NCI-H2196 treated with DMSO at 0.1 percent for 48 hours (cell line): Measurements from ENCODE around the gene TMEM181.
"Not testable (repeated sequence)": the region's sequence is repeated elsewhere in the genome, so short reads cannot be mapped to it uniquely, and the experiment has no call there.

Experiments
- DNase-seq: peaks from one replicate; lab custom pipeline; 2025; ENCODE audit not compliant: unreplicated experiment; lab: John Stamatoyannopoulos, UW

Gene TMEM181

DNA sequence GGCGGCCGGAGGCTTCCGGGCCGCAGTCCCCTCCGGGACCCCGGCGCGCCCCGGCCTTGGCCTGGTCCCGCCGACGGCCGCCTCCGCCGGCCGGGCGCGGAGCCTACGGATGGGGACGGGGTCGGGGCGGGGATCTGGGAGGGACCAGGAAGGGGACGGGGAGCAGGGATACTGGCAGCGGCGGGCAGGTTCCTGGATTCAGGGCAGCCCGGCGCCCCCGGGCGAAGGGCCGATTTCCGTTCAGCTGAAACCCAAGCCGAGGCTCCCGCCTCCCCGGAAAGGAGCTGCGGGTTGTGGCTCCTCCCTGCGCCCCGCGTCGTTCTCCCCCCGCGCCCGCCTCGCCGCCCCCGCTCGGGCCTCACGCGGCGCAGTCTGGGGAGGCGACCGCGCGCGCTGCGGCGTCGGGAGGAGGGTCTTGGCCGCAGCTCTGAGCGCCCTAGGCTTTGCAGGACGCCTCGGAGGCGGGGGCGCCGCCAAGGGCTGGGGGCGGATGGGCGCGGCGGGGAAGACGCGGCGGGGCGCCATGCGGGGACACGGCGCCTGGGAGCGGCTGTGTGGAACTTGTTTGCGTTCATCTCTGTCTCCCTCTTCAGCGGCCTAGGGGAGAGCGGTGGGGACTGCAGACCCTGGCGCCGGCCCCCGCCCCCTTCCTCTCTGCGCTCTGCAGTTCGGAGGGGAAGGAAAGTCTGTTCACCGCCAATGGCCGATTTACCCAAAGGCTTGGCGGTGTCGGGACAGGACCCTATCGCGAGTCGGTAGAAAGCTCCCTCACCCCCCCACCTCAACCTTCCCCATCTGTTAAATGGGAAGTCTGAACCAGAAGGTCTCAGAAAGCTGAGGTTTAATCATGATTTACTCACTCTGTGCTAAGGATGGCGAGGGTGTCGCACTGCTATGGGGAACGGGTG lies 22.7 kb upstream of the TMEM181 start:
- peak; percentile 49 for DNase-seq

DNA sequence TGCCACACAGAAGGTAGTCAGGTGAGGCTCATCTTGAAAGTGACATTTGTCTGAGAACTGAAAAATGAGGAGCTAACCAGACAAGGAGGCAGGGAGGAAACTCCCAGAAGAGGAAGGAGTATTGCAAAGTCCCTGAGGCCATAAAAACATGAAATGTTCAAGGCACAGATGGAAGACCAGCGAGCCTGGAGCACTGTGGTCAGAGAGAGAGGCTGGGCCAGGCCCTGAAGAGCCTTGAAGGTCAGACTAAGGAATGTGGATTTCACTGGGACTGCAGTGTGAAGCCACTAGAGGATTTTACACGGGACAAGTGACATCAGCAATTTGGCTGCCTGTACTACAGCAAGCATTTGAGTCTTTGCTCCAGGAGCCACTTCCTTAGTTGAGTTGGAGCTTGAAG lies 21.1 kb upstream of the TMEM181 start:
- DNase-seq: no peak

DNA sequence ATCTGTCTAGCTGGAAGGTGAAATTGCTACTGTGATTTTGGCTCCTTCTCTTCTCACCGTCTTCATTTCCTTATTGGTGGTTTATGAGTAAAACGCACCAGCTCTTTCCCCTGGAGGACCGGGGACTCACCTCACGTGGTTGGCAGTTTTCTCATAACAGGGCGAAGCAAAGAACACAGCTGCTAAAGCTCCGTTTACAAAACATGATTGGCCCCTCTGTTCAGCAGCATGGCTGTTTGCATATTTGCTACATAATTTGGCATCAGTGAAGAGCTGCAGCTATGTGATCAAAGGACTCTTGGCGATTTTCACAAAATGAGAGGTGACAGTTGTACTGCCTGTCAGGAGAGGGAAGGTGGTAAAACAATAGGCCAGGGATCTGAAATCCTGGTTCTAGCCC lies 20.5 kb upstream of the TMEM181 start:
- no peak for DNase-seq

DNA sequence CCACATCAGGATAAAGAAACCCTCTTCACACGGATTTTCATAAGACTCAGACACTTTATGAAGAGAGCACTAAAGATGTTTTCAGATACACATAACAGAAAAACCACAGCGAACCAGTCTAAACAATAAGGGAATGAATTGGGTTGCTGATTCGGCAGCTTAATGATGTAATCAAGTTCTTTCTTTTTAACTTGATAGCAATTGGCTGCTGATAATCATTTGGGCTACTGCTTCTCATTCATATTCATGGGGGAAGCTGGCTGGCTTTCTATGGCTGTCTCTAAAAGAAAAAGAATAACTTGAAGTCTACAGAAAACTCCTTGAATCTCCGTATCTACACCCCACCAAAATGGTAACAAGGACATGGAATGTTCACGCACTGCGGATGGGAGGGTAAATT lies 20.0 kb upstream of the TMEM181 start:
- DNase-seq: no peak

DNA sequence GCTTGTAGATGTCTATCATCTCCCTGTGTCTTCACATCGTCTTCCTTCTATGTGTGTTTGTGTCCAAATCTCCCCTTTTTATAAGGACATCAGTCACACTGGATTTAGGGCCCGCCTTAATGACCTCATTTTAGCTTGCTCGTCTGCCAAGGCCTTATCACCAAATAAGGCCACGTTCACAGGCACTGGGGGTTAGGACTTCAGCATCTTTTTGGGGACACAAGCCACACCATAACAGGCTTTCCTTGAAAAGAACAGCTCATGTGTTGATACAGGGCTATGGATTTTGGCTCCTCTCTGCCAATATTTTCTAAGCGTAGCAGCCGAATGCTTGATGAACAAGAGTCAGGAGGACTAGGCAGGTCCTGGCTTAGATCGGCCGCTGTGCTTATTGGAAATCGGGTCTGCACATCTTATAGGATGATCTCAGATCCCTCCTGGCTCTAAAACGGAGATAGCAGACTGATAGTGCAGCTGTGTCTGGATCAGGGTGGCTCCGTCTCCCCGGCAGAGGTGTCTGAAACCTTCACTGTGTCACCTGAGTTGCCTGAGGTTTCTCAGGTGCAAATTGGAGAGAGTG lies 16.2 kb upstream of the TMEM181 start:
- no peak for DNase-seq

DNA sequence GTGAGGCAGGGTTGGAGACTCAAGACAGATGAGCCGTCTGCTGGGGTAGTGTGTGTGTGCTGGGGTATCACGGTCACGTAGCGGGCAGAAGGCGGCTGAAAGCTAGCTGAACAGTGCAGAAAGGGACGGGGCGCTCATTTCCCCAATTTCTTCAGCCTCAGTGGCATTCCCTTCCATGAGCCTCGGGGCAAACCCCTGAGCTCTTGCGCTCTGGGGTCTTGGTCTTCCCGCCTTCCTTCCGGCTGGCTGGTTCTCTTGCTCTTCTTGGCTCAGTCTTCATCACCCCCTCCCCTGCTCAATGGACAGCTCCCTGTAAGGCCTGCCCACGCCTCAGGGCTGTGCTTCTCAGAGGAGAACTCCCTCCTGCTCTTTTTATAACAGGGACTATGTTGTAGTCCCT lies 15.5 kb upstream of the TMEM181 start:
- no peak for DNase-seq

DNA sequence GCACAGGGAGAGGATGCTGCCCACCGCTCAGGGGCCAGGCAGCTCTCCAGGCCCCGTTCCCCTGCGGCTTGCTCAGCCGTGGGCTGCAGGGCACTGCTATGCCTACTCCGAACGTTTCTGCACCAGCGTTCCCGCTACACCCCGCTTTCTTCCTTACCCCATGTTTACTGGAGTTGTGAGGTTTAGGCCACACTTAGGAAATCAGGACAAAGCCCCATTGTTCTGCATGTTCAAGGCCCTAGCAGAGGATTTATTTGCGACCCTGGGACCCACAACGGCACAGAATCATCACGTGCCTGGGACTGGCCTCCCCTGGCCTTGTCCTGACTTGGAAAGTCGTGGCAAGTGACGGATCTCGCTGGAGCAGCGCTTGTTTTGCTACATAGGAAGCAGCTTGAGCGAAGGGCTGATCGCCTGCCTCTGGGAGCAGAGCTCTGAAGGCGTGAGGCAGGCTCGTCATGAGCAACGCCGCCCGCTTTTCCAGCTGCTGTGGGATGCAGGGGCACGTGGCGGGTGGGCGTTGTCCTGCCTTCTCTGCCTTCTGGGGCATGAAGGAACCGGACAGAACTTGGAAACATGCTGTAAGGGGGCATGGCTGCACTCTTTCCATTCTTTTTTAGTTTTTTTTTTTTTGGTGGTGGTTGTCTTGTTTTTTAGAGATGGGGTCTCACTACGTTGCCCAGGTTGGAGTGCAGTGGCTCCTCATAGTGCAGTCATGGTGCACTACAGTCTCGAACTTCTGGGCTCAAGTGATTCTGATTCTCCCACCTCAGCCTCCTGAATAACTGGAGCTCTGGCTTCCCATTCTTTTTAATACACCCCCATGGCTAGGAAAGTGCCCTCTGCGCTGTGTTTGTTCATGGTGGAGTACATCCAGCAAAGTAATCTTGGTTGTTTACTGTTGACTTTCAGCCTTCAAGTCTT lies 14.6 kb upstream of the TMEM181 start:
- DNase-seq: no peak

DNA sequence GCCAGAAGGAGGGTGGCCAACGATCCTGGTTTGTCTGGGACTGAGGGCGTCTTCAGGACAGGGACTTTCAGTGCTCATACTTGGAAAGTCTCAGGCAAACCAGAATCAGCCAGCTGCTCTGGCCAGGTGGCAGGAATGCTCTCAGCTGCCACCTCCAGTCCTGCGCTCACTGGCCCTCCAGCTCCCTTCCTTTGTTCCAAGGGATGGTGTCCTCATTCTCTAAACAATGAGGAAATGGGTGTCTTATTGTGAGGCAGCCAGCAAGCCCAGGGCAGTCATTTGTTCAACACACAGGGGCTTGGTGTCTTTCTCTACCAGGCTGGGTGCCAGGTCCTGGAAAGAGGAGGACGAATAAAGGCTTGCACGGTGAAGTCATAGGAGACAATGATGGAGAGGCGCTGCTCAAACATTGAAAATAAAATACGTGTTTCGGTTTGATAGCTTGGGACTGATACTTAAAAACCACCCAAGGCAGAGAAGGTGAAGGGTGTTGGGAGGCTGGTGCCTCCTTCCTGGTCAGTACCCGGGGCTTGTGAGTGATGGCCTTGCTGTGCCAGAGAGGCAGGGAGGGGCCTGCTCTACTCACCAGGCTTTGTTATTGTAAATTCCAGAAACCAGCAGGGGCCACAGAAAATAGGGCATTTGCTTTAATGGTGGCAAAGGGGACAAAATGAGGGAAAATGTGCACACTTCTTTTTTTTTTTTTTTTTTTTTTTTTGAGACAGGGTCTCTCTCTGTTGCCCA lies 11.3 kb upstream of the TMEM181 start:
- DNase-seq: peak; percentile 78

DNA sequence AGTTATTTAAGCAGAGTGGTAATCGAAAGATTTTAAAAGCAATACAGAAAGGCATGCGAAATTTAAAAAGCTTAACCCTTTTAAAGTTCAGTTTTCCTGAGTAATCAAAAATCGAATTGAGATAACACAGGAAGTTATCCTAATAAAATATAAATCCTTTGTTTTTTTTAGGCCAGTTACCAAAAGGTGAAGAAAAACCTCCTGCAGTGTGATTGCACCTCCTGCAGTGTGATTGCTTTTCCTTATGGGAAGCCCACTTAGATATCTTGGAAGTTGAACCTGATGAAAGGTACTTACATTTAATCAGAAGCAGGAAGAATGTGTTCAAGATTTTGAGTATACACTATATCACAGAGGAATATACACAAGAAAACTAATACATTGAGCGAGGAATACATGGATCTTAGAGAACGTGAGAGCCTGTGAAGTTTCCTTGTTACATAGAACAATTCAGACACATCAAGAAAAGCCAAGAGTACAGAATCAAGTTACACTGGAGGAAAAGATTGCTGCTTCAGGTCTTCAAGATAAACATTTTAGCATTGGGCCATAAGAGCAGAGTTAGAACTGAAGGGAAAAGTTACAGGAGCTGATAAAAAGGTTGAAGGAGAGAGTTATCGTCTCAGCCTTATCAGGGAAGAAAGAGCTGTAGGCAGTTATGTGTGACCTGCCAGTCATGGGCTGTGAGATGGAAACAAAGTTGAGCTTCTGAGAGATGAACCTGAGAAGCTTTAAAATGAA lies 7.7 kb upstream of the TMEM181 start:
- DNase-seq: no peak

DNA sequence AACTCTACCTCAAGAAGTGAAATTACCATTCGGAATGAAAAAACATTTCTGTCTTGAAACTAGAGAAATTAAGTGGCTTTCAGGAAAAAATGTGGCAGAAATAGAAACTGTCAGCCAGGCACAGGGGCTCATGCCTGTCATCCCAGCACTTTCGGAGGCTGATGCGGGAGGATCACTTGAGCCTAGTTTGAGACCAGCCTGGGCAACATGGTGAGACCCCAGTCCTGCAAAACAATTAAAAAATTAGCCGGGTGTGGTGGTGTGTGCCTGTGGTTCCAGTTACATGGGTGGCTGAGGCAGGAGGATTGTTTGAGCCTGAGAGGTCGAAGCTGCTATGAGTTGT lies 7.1 kb upstream of the TMEM181 start:
- DNase-seq: no peak

DNA sequence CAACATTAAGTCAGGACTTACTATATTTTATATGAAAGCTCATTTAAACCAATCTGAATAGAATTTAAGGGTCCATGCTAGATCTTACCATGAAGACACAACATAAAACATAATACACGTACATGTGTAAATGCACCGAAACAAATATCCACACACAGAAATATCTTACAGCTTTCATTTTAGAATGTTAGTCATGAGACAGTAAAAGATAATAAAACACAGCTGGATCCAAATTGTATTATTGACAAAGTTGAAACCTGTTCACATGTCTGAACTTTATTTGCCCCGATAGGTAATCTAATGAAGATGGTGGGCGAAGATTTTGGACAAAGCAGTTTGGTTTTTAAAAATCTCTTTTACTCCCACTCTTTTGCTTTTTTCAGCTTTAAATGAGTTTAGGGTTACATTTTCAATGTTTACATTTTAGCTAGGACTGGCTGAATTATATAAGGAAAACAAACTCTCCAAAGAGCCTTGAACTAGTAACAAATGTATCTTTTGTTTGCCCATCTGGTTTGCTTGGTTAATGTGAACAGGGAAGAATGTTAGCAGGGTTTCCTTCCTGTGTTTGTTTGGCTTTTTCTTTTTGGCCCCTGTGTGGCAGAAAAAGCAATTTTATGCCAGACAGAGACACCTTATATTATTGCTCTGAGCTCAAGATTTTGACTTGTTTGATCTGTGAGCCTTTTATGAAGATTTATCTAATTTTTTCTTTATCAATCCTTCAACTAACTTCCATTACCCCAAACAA lies 5.1 kb upstream of the TMEM181 start:
- DNase-seq: no peak

DNA sequence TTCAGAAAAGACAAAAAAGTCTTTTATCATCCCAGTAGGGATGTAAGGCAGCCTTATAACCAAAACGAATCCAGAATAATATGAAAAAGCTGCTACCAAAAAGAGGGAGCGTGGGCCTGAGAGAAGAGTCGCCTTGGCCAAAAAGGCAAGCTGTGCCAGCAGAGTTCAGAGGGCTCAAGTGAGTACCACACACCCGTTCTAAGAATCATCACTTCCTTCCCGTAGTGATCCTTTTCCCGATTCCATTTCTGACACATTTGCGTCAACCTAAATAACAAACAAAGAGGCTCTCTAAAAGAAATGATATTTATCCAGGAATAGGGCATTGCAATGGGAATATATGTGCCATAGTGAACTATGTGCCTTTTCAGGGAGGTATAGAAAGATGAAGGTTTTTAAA lies 3.8 kb upstream of the TMEM181 start:
- DNase-seq: no peak

DNA sequence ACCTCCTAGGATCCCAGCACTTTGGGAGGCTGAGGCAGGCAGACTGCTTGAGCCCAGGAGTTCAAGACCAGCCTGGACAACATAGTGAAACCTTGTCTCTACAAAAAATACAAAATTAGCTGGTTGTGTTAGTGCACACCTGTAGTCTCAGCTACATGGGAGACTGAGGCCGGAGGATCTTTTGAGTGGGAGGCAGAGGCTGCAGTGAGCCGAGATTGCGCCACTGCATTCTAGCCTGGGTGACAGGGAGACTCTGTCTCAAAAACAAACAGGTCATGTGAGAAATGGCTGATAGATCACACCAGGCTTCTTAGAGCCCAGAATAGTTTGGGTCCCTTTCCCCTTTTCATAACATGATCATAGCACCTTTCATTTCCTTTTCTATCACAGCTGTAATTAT lies 2.8 kb upstream of the TMEM181 start:
- DNase-seq: not testable (repeated sequence)

DNA sequence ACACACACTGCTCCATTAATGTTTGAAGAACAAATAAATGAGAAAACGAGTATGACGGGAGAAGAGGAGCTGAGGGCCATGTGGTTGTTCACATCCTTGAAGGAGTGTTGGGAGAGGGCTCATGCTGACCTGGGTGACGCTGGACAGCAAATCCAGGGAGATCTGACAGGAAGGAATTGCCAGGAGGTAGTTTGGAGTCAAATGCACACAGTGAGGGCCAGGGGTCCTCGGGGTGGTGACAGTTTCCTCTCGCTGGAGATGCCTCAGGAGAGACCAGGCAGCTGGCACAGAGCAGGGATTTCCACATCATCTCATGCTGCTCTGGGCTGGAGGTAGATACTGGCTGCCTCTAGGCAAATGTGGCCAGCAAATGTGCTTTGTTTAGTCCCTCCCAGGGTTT lies 2.0 kb upstream of the TMEM181 start:
- DNase-seq: no peak

DNA sequence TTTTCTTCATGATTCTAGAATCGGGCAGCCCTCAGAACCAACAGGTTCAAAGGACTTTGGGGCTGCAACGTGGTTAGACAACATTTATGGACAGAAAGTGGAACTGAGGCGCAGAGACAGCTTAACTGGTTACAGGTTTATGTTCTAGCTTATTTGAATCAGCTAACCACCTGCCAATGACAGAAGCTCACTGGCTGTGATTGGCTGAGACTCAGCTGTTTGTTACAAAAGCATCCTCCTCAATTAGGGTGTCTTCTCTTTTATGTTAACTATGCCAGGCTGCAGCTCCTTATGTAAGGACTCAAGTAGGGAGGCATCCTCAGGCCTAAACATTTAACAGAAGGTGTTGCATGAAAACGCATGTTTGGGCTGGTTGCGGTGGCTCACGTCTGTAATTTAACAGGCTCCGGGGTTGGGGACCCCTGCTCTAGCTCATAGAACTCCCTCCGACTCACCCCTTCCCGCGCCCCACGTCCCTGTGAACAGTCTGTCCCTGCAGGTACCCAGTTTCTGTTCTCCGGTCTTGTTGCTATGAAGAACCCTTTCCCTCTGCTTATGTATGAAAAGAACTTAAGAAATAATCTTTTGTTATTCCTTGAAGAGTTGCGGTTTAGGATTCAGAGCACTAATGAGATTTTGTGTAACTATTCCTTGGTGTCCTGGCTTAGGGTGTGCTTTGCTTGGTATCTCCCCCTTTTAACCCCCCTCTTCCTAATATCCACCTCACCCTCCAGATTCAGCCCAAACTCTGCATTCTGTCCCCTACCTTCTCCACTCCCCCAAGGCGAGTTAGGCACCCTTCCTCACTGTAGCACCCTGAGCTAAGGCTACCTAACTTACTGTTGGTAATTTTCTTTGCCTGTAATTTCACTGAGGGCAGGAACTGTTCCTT lies 1.2 kb upstream of the TMEM181 start:
- no peak for DNase-seq

DNA sequence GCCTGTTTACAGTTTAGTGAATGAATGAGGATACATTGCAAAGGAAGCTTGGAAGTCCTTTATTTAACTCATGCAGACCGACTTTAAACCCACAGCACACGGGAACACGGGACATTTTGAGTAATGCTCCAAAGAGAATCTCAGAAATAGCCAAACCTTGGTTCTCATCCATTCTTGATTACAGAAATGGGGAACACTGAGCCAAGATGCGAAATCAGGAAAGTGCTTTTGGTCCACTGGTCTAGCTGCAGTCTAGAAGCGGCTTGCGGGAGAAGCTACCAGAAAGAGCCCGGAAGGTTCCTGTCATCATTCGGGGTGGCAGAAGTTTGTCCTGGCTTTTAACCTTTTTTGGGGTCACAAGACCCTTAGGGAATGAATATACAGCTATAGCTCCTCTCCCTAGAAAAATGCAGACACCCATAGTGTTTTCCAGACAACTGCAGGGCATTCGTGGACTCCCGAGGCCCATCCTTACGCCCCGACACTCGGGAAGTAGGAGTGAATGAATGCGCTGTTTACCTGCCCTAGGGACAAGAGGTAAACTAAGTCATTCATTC lies 475 bp upstream of the TMEM181 start:
- DNase-seq: no peak

DNA sequence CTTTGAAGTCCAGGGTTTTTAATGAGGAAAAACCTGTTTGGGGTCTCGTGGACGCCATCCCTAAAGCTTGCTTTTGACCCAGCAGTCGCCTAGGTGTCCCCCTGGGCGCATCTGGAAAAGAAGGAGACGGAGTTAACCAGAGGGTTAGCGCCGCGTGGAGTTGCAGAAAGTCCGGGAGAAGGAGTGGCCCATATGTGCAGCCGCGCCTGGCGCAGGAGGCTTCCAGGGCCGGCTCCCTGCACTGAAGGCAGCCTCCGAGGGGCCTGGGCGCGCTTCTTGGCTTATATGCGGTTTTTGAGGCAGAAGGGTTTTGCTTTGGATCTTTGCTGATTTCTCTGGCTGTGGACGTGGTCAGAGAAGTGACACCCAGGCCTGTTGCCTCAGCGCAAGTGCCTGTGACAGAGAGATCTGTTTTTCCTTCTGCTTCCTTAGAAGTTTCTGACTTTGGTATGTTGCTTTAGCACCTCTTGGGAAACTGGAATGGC lies 987 bp downstream of the TMEM181 start:
- DNase-seq: no peak

DNA sequence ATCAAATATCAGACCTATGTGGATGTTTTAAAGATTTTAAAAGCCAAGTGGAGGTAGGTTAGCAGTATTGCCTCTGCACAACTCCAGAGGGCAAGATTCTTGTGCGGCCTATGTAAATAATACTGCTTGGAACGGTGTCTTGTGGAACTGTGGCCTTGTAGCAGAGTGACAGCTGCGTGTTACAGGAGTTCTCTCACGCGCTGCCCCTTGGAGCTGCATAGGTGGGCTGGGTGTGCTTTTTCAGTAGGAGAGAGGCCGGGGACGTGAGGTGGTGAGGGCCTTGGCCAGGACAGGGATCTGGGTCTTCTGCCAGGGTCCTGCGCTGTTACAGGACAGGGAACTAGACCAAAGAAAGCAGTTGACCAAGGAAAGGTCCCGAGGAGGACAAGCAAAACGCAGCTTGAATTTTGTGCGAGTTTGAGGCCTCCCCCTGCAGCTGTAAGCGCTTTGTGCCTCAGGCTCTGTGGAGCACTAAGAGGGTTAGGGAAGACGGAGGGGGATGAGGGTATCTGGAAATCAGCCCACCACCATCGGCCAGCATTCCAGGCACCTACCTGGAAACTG lies 1.5 kb downstream of the TMEM181 start:
- no peak for DNase-seq
